Left ventricle myocardium inferior (tissue), 1 donor: ENCODE results near the gene AATF. TPM values are rescaled to one million over a fixed set of nuclear protein-coding genes. Genes with fewer than 3 reads are reported as not detected.

Experiments
- DNase-seq: peaks from one replicate; pipeline ENCODE4 v3.0.0-alpha.2; 2020
- H3K27ac ChIP-seq: fragments of 200-600 bp; replicated peaks from 2 replicates; pipeline ENCODE4 v1.8.0; 2021
- H3K27me3 ChIP-seq: fragments of 200-600 bp; 2 replicates; pipeline ENCODE4 v1.8.0; 2021; ENCODE audit warnings: low read depth
- H3K36me3 ChIP-seq: fragments of 200-600 bp; 2 replicates; pipeline ENCODE4 v1.8.0; 2021
- H3K4me1 ChIP-seq: fragments of 200-600 bp; 2 replicates; pipeline ENCODE4 v1.8.0; 2021
- H3K4me3 ChIP-seq: fragments of 200-600 bp; 2 replicates; pipeline ENCODE4 v1.8.0; 2021; ENCODE audit warnings: mild to moderate bottlenecking, moderate library complexity
- H3K9me3 ChIP-seq: fragments of 200-600 bp; replicated peaks from 2 replicates; pipeline ENCODE4 v1.8.0; 2021
- intact Hi-C: fragments of 100-400 bp; cut with micrococcal nuclease; formaldehyde crosslinking; loops from one replicate; pipeline ENCODE4 v1.11.0; 2022
- total RNA-seq: library from RNA; stranded (reverse); fragmentation: NEBNext Ultra II Directional; extraction: Animal tissue kit (Norgen Biotek cat#: 25700); gene quantifications from one replicate; pipeline ENCODE4 v1.2.1, GENCODE V29; 2021
- TF ChIP-seq, protein P1 (sequence below): fragments of 200-600 bp; IDR thresholded peaks from 2 replicates; pipeline ENCODE4 v1.8.0; 2021; ENCODE audit warnings: antibody characterized with exemption, mild to moderate bottlenecking, borderline replicate concordance
- donor health status: DM: no; HTN: yes; CAD: no; lungs with severe emphysema.

The AATF gene
- total RNA-seq, 1 donor from 2014 or later, result 24.2 TPM

- Histone ChIP-seq H3K36me3 (no peaks in the 10 kb centered on the region), H3K9me3 (no peaks in the 10 kb centered on the region), H3K4me1 (no peaks in the 10 kb centered on the region), H3K27ac (no peak overlapping the region), H3K4me3 (no peak overlapping the region), H3K27me3 (peaks cover 83% of the 10 kb centered on the region)
- DNase-seq, result no peak
- TF ChIP-seq, protein P1, sequence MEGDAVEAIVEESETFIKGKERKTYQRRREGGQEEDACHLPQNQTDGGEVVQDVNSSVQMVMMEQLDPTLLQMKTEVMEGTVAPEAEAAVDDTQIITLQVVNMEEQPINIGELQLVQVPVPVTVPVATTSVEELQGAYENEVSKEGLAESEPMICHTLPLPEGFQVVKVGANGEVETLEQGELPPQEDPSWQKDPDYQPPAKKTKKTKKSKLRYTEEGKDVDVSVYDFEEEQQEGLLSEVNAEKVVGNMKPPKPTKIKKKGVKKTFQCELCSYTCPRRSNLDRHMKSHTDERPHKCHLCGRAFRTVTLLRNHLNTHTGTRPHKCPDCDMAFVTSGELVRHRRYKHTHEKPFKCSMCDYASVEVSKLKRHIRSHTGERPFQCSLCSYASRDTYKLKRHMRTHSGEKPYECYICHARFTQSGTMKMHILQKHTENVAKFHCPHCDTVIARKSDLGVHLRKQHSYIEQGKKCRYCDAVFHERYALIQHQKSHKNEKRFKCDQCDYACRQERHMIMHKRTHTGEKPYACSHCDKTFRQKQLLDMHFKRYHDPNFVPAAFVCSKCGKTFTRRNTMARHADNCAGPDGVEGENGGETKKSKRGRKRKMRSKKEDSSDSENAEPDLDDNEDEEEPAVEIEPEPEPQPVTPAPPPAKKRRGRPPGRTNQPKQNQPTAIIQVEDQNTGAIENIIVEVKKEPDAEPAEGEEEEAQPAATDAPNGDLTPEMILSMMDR, result no peak
- intact Hi-C loops, result no loop called here
Observed at GRCh38 chr17:36919407-36919968, 29.3 kb upstream of the AATF start.

DNA sequence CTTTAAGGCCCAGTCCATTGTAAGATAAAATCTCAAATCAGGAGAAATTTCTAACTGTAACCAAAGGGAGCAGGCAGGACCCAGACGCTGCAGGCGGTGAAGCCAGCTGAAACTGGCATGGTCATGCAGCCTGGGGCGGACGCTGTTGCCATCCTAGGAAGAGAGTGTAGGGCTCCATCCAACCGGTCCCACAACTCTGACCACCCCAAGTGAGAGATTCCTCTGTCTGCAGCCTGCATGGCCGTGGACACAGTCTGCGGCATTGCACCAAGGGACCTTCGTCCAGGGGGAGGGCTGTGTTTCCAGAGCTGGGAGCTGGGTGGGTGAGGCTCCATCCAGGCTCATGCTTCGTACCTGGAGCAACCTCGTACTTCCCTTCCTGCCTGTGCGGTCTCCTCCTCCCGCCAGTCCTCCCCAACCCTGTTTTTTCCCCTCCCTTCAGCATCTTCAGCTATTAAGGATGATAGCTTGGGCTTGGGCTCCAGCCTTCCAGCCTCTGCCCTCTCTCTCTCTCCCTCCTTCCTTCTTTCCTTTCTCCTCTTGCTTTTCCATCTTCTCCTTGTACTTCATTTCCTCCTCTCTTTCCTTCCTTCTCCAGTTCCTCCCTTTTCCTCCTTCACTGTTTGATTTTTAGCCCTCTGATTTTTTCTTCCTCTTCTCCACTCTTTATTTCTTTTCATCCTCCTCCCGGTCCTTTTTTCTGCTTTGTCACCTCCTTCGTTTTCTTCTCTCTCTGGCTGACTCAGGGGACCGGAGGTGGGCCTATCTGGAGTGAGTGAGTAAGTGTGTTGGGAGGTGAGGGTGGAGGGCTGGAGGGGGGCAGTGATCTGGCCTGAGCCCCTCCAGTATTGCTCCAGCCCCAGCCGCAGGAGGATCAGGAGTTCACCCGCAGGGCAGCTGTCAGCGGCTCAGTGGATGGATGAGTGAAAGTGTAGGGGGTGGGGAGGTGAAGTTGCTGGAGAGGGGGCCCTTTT, 28.4 kb upstream of the AATF start:
- peaks cover 83% of the 10 kb centered on the region for H3K27me3 ChIP-seq
- intact Hi-C loops, result no loop called here
- H3K9me3 ChIP-seq, result no peaks in the 10 kb centered on the region
- no peak overlapping the region for H3K27ac ChIP-seq
- no peak overlapping the region for H3K4me3 ChIP-seq
- no peaks in the 10 kb centered on the region for H3K36me3 ChIP-seq
- TF ChIP-seq, protein P1, result no peak
- no peaks in the 10 kb centered on the region for H3K4me1 ChIP-seq
- no peak for DNase-seq

DNA sequence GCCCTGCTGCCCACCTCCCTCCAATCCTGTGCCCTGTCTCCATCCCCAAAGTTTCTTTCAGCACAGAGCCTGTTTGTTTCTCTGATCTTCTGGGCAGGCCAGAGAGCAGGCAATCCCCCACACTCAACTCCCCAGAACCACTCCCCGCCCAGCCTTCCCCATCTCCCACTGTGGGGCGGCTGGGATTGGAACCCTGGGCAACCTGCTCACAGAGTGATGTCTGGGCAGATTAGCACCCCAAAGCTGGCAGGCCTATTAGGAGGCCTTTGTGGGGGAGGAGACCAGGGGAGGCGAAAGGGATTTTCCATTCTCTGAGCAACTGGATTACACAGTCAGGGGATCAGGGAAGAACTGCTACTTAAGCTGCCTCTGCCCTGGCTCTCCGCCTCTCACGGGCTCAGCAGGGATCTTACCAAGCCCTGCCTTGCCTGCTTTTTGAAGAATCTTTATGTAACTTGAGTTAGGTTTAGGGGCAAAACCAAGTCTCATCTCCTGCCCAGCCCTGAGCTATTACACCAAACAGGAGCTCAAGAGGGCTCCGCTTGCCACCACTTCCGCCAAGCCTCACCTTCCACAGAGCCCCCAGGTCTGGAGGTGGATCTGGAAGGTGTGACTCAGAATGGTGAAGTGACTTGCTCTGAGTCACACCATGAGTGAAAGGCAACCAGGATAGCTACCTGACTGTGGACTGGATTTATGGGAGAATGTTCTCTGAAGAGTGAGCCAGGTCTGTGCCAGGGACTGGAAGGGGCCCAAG, 27.5 kb upstream of the AATF start:
- H3K4me1 ChIP-seq, result no peaks in the 10 kb centered on the region
- peaks cover 87% of the 10 kb centered on the region for H3K27me3 ChIP-seq
- no peaks in the 10 kb centered on the region for H3K36me3 ChIP-seq
- no peak overlapping the region for H3K27ac ChIP-seq
- no peaks in the 10 kb centered on the region for H3K9me3 ChIP-seq
- TF ChIP-seq, protein P1, result no peak
- intact Hi-C loops, result no loop called here
- no peak for DNase-seq
- H3K4me3 ChIP-seq, result no peak overlapping the region

- Histone ChIP-seq H3K4me1 (no peaks in the 10 kb centered on the region), H3K27me3 (peaks cover 95% of the 10 kb centered on the region), H3K4me3 (no peak overlapping the region), H3K27ac (no peak overlapping the region), H3K36me3 (no peaks in the 10 kb centered on the region), H3K9me3 (no peaks in the 10 kb centered on the region)
- DNase-seq, result no peak
- intact Hi-C loops, result no loop called here
- TF ChIP-seq, protein P1, result no peak
Observed at GRCh38 chr17:36922175-36922574, 26.6 kb upstream of the AATF start.

DNA sequence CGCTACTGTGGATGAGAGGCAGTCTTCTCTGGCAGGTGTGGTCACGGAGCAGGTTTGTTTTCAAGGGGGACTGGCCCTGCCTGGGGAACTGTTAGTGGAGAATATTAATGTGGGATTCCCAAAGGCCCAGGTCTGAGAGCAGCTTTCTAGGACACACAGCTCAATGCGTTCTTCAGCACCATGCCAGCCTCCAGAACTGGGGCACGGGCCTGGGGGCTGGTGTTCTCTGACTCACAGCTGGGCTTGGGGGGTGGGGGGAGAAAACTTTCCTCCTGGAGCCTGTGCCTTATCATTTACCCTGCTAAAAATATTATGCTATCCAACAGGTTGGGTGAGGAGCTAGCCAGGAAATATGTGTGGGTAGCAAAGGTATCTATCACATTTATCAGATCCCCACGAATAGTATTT, 24.9 kb upstream of the AATF start:
- intact Hi-C loops, result no loop called here
- Histone ChIP-seq H3K4me1 (peaks cover 6% of the 10 kb centered on the region), H3K4me3 (no peak overlapping the region), H3K36me3 (no peaks in the 10 kb centered on the region), H3K27ac (no peak overlapping the region), H3K27me3 (peaks cover 100% of the 10 kb centered on the region), H3K9me3 (no peaks in the 10 kb centered on the region)
- DNase-seq, result no peak
- TF ChIP-seq, protein P1, result no peak
